ENCODE results near the gene DRAM1. TPM values are rescaled to one million over a fixed set of nuclear protein-coding genes. Genes with fewer than 3 reads are reported as not detected.

Gene DRAM1
- total and polyA plus RNA-seq, 4 donors: 11.0 to 37.4 (median 22.6) TPM

GRCh38 chr12:101948365-101948764, 71.0 kb downstream of the DRAM1 start:
- H3K27ac ChIP-seq (ENCODE audit: low read depth in 1 of 2, low read length in 2 of 2): no peak overlapping the region
- ATAC-seq (ENCODE audit: low FRiP score) (no peak), DNase-seq (no peak)
- peaks cover 1% of the 10 kb centered on the region for H3K9me3 ChIP-seq (ENCODE audit: control insufficient read depth, low read length)
- H3K36me3 ChIP-seq (ENCODE audit: control insufficient read depth in 1 of 2, insufficient read depth in 2 of 2, low read length in 1 of 2): no peaks in the 10 kb centered on the region
- H3K4me3 ChIP-seq (ENCODE audit: low read length in 2 of 2): no peak overlapping the region
- H3K27me3 ChIP-seq (ENCODE audit: control insufficient read depth in 1 of 2, insufficient read depth in 2 of 2, low read length in 1 of 2): no peaks in the 10 kb centered on the region
- intact Hi-C loops (cut with DNase I): loop anchor here in 1 of 2 donors (10.0 kb wide), 1 partner anchor 816 kb away; no protein-coding TSS in a partner anchor
- H3K4me1 ChIP-seq (ENCODE audit: control insufficient read depth in 1 of 2, insufficient read depth in 2 of 2, low read length in 2 of 2): peaks cover 0 to 1% of the 10 kb centered on the region in 2 donors
- WGBS, 2 donors: 92 to 97% methylated on average over 3 of the region's 3 CpGs

- DNase-seq: no peak
- peaks cover 0 to 1% of the 10 kb centered on the region in 2 donors for H3K4me1 ChIP-seq (ENCODE audit: control insufficient read depth in 1 of 2, insufficient read depth in 2 of 2, low read length in 2 of 2)
- H3K9me3 ChIP-seq (ENCODE audit: control insufficient read depth, low read length): no peaks in the 10 kb centered on the region
- ATAC-seq (ENCODE audit: low FRiP score): no peak
- intact Hi-C loops (cut with DNase I): no loop called here
- 79 to 81% methylated on average over 6 of the region's 6 CpGs for whole genome bisulfite sequencing, 2 donors
- no peak overlapping the region for H3K27ac ChIP-seq (ENCODE audit: low read depth in 1 of 2, low read length in 2 of 2)
- H3K27me3 ChIP-seq (ENCODE audit: control insufficient read depth in 1 of 2, insufficient read depth in 2 of 2, low read length in 1 of 2): no peaks in the 10 kb centered on the region
- H3K4me3 ChIP-seq (ENCODE audit: low read length in 2 of 2): no peak overlapping the region
- no peaks in the 10 kb centered on the region for H3K36me3 ChIP-seq (ENCODE audit: control insufficient read depth in 1 of 2, insufficient read depth in 2 of 2, low read length in 1 of 2)
Measured at GRCh38 chr12:101951002-101951670, 73.8 kb downstream of the DRAM1 start.

GRCh38 chr12:101954113-101954512, 76.7 kb downstream of the DRAM1 start:
- H3K4me1 ChIP-seq (ENCODE audit: control insufficient read depth in 1 of 2, insufficient read depth in 2 of 2, low read length in 2 of 2): peaks cover 0 to 1% of the 10 kb centered on the region in 2 donors
- no peaks in the 10 kb centered on the region for H3K9me3 ChIP-seq (ENCODE audit: control insufficient read depth, low read length)
- intact Hi-C loops (cut with DNase I): no loop called here
- H3K4me3 ChIP-seq (ENCODE audit: low read length in 2 of 2): no peak overlapping the region
- no peak for DNase-seq
- no peaks in the 10 kb centered on the region for H3K27me3 ChIP-seq (ENCODE audit: control insufficient read depth in 1 of 2, insufficient read depth in 2 of 2, low read length in 1 of 2)
- WGBS, 2 donors: 91 to 97% methylated on average over 1 of the region's 1 CpG
- no peak overlapping the region for H3K27ac ChIP-seq (ENCODE audit: low read depth in 1 of 2, low read length in 2 of 2)
- no peaks in the 10 kb centered on the region for H3K36me3 ChIP-seq (ENCODE audit: control insufficient read depth in 1 of 2, insufficient read depth in 2 of 2, low read length in 1 of 2)
- no peak for ATAC-seq (ENCODE audit: low FRiP score)

- intact Hi-C loops (cut with DNase I): no loop called here
- H3K4me1 ChIP-seq (ENCODE audit: control insufficient read depth in 1 of 2, insufficient read depth in 2 of 2, low read length in 2 of 2): peaks cover 0 to 1% of the 10 kb centered on the region in 2 donors
- H3K4me3 ChIP-seq (ENCODE audit: low read length in 2 of 2): no peak overlapping the region
- H3K36me3 ChIP-seq (ENCODE audit: control insufficient read depth in 1 of 2, insufficient read depth in 2 of 2, low read length in 1 of 2): no peaks in the 10 kb centered on the region
- 78 to 86% methylated on average over 1 of the region's 1 CpG for WGBS, 2 donors
- H3K27ac ChIP-seq (ENCODE audit: low read depth in 1 of 2, low read length in 2 of 2): no peak overlapping the region
- peaks cover 1% of the 10 kb centered on the region for H3K9me3 ChIP-seq (ENCODE audit: control insufficient read depth, low read length)
- DNase-seq (no peak), ATAC-seq (ENCODE audit: low FRiP score) (no peak)
- no peaks in the 10 kb centered on the region for H3K27me3 ChIP-seq (ENCODE audit: control insufficient read depth in 1 of 2, insufficient read depth in 2 of 2, low read length in 1 of 2)
Measured at GRCh38 chr12:101954676-101955075, 77.3 kb downstream of the DRAM1 start.

- 79 to 87% methylated on average over 9 of the region's 9 CpGs for WGBS, 2 donors
- no peaks in the 10 kb centered on the region for H3K27me3 ChIP-seq (ENCODE audit: control insufficient read depth in 1 of 2, insufficient read depth in 2 of 2, low read length in 1 of 2)
- H3K4me3 ChIP-seq (ENCODE audit: low read length in 2 of 2): no peak overlapping the region
- intact Hi-C loops (cut with DNase I): no loop called here
- H3K27ac ChIP-seq (ENCODE audit: low read depth in 1 of 2, low read length in 2 of 2): no peak overlapping the region
- H3K9me3 ChIP-seq (ENCODE audit: control insufficient read depth, low read length): peaks cover 2% of the 10 kb centered on the region
- H3K36me3 ChIP-seq (ENCODE audit: control insufficient read depth in 1 of 2, insufficient read depth in 2 of 2, low read length in 1 of 2): no peaks in the 10 kb centered on the region
- DNase-seq (no peak), ATAC-seq (ENCODE audit: low FRiP score) (no peak)
- peaks cover 0 to 1% of the 10 kb centered on the region in 2 donors for H3K4me1 ChIP-seq (ENCODE audit: control insufficient read depth in 1 of 2, insufficient read depth in 2 of 2, low read length in 2 of 2)
Measured at GRCh38 chr12:101957252-101957959, 80.0 kb downstream of the DRAM1 start.

GRCh38 chr12:101959607-101960006, 82.2 kb downstream of the DRAM1 start:
- no peak for ATAC-seq (ENCODE audit: low FRiP score)

GRCh38 chr12:101962486-101962885, 85.1 kb downstream of the DRAM1 start:
- H3K4me1 ChIP-seq (ENCODE audit: control insufficient read depth in 1 of 2, insufficient read depth in 2 of 2, low read length in 2 of 2): no peaks in the 10 kb centered on the region
- no peaks in the 10 kb centered on the region for H3K36me3 ChIP-seq (ENCODE audit: control insufficient read depth in 1 of 2, insufficient read depth in 2 of 2, low read length in 1 of 2)
- peaks cover 2% of the 10 kb centered on the region for H3K9me3 ChIP-seq (ENCODE audit: control insufficient read depth, low read length)
- WGBS, 2 donors: 37 to 47% methylated on average over 1 of the region's 1 CpG
- intact Hi-C loops (cut with DNase I): no loop called here
- no peaks in the 10 kb centered on the region for H3K27me3 ChIP-seq (ENCODE audit: control insufficient read depth in 1 of 2, insufficient read depth in 2 of 2, low read length in 1 of 2)
- no peak overlapping the region for H3K4me3 ChIP-seq (ENCODE audit: low read length in 2 of 2)
- no peak for DNase-seq
- ATAC-seq (ENCODE audit: low FRiP score): no peak
- no peak overlapping the region for H3K27ac ChIP-seq (ENCODE audit: low read depth in 1 of 2, low read length in 2 of 2)

More at GRCh38 chr12:101959607-101960006, 82.2 kb downstream of the DRAM1 start:
- WGBS, 2 donors: 83 to 87% methylated on average over 2 of the region's 2 CpGs
- no peaks in the 10 kb centered on the region for H3K27me3 ChIP-seq (ENCODE audit: control insufficient read depth in 1 of 2, insufficient read depth in 2 of 2, low read length in 1 of 2)
- H3K4me3 ChIP-seq (ENCODE audit: low read length in 2 of 2): no peak overlapping the region
- no peak for DNase-seq
- H3K36me3 ChIP-seq (ENCODE audit: control insufficient read depth in 1 of 2, insufficient read depth in 2 of 2, low read length in 1 of 2): no peaks in the 10 kb centered on the region
- no peak overlapping the region for H3K27ac ChIP-seq (ENCODE audit: low read depth in 1 of 2, low read length in 2 of 2)
- intact Hi-C loops (cut with DNase I): no loop called here
- H3K9me3 ChIP-seq (ENCODE audit: control insufficient read depth, low read length): peaks cover 2% of the 10 kb centered on the region
- H3K4me1 ChIP-seq (ENCODE audit: control insufficient read depth in 1 of 2, insufficient read depth in 2 of 2, low read length in 2 of 2): no peaks in the 10 kb centered on the region

- H3K4me1 ChIP-seq (ENCODE audit: control insufficient read depth in 1 of 2, insufficient read depth in 2 of 2, low read length in 2 of 2): no peaks in the 10 kb centered on the region
- H3K27ac ChIP-seq (ENCODE audit: low read depth in 1 of 2, low read length in 2 of 2): no peak overlapping the region
- DNase-seq: no peak
- no peaks in the 10 kb centered on the region for H3K36me3 ChIP-seq (ENCODE audit: control insufficient read depth in 1 of 2, insufficient read depth in 2 of 2, low read length in 1 of 2)
- 0 to 2% methylated on average over 1 of the region's 1 CpG for WGBS, 2 donors
- intact Hi-C loops (cut with DNase I): no loop called here
- no peak overlapping the region for H3K4me3 ChIP-seq (ENCODE audit: low read length in 2 of 2)
- no peak for ATAC-seq (ENCODE audit: low FRiP score)
- peaks cover 2% of the 10 kb centered on the region for H3K9me3 ChIP-seq (ENCODE audit: control insufficient read depth, low read length)
- no peaks in the 10 kb centered on the region for H3K27me3 ChIP-seq (ENCODE audit: control insufficient read depth in 1 of 2, insufficient read depth in 2 of 2, low read length in 1 of 2)
Measured at GRCh38 chr12:101963697-101964096, 86.3 kb downstream of the DRAM1 start.

GRCh38 chr12:101966496-101966895, 89.1 kb downstream of the DRAM1 start:
- no peaks in the 10 kb centered on the region for H3K4me1 ChIP-seq (ENCODE audit: control insufficient read depth in 1 of 2, insufficient read depth in 2 of 2, low read length in 2 of 2)
- ATAC-seq (ENCODE audit: low FRiP score): no peak
- H3K27me3 ChIP-seq (ENCODE audit: control insufficient read depth in 1 of 2, insufficient read depth in 2 of 2, low read length in 1 of 2): no peaks in the 10 kb centered on the region
- H3K27ac ChIP-seq (ENCODE audit: low read depth in 1 of 2, low read length in 2 of 2): no peak overlapping the region
- WGBS, 2 donors: 83 to 86% methylated on average over 1 of the region's 1 CpG
- no peaks in the 10 kb centered on the region for H3K9me3 ChIP-seq (ENCODE audit: control insufficient read depth, low read length)
- no peaks in the 10 kb centered on the region for H3K36me3 ChIP-seq (ENCODE audit: control insufficient read depth in 1 of 2, insufficient read depth in 2 of 2, low read length in 1 of 2)
- H3K4me3 ChIP-seq (ENCODE audit: low read length in 2 of 2): no peak overlapping the region
- no peak for DNase-seq
- intact Hi-C loops (cut with DNase I): no loop called here
